Natural killer cell (primary cell): ENCODE measurements around the gene ASCC2. TPM values are rescaled to one million over a fixed set of nuclear protein-coding genes. Genes with fewer than 3 reads are reported as not detected.
"Not testable (repeated sequence)": the region's sequence is repeated elsewhere in the genome, so short reads cannot be mapped to it uniquely, and the experiment has no call there.

Experiments
- ATAC-seq, 3 donors: fragments of 150-1000 bp in 2 of 3; fragments of 200-7000 bp in 1 of 3; cut with Tn5 transposase; 1 replicate in 1 of 3; 2 replicates in 2 of 3; pipeline ENCODE4 v1.10.0; 2021; ENCODE audit warnings: mild to moderate bottlenecking in 2 of 3, moderate library complexity in 2 of 3
- DNase-seq, 2 donors: peaks; one replicate each; pipeline versions ENCODE4 v3.0.0 to v3.0.0-alpha.2; 2013 to 2021; ENCODE audit warnings: mixed read lengths in 1 of 2
- H3K27ac ChIP-seq: one replicate; pipeline ENCODE4 v1.5.1; 2013; ENCODE audit warnings: mild to moderate bottlenecking, low read length
- H3K27me3 ChIP-seq: one replicate; pipeline ENCODE4 v1.6.1; 2013; ENCODE audit warnings: low read length; ENCODE audit not compliant: control insufficient read depth, insufficient read depth
- H3K36me3 ChIP-seq: one replicate; pipeline ENCODE4 v1.6.1; 2013; ENCODE audit warnings: low read length; ENCODE audit not compliant: control insufficient read depth, insufficient read depth
- H3K4me1 ChIP-seq: one replicate; pipeline ENCODE4 v1.6.1; 2013; ENCODE audit warnings: low read length; ENCODE audit not compliant: control insufficient read depth, insufficient read depth
- H3K4me3 ChIP-seq: one replicate; pipeline ENCODE4 v1.5.1; 2013; ENCODE audit warnings: low read length
- H3K9me3 ChIP-seq: one replicate; pipeline ENCODE4 v1.6.1; 2013; ENCODE audit warnings: low read length; ENCODE audit not compliant: control insufficient read depth, insufficient read depth
- H3K27ac Mint-ChIP-seq, 2 donors: one replicate each; pipeline ENCODE4 v1.8.0; 2022; ENCODE audit warnings: mild to moderate bottlenecking in 2 of 2, mixed read lengths in 2 of 2, moderate library complexity in 1 of 2
- H3K27me3 Mint-ChIP-seq, 2 donors: one replicate each; pipeline ENCODE4 v1.8.0; 2022; ENCODE audit warnings: low read depth in 2 of 2, mixed read lengths in 2 of 2
- H3K36me3 Mint-ChIP-seq: one replicate; pipeline ENCODE4 v1.8.0; 2022; ENCODE audit warnings: mixed read lengths
- H3K4me1 Mint-ChIP-seq, 2 donors: one replicate each; pipeline ENCODE4 v1.8.0; 2022; ENCODE audit warnings: mixed read lengths in 2 of 2
- H3K4me3 Mint-ChIP-seq: one replicate; pipeline ENCODE4 v1.8.0; 2022; ENCODE audit warnings: mild to moderate bottlenecking, moderate library complexity, mixed read lengths
- H3K9me3 Mint-ChIP-seq, 2 donors: one replicate each; pipeline ENCODE4 v1.8.0; 2022; ENCODE audit warnings: mixed read lengths in 2 of 2
- WGBS: methylation state at CpG from one replicate; pipeline ENCODE4 v1.1.7; 2013; ENCODE audit warnings: missing lambda C conversion rate; ENCODE audit not compliant: insufficient coverage; 5-methylcytosine and 5-hydroxymethylcytosine counted together
- intact Hi-C: fragments of 100-400 bp; cut with micrococcal nuclease; formaldehyde crosslinking; loops from one replicate; pipeline ENCODE4 v1.14.2; 2022
- total RNA-seq, 4 donors: library from RNA; stranded (reverse); fragments of 120-200 nt in 1 of 4; gene quantifications; one replicate each; pipeline versions ENCODE4 v1.2.3 to v1.2.4, GENCODE V29; 2013 to 2022
- TF ChIP-seq, protein P1 (sequence below): fragments of 200-600 bp; IDR thresholded peaks from one replicate; pipeline ENCODE4 v1.8.0; 2022; ENCODE audit warnings: antibody characterized with exemption

The ASCC2 gene
- total RNA-seq, 3 donors from 2014 or later (not counting 1 experiment from before 2014, with no cell fraction given), result 102 to 130 (median 128) TPM

DNA sequence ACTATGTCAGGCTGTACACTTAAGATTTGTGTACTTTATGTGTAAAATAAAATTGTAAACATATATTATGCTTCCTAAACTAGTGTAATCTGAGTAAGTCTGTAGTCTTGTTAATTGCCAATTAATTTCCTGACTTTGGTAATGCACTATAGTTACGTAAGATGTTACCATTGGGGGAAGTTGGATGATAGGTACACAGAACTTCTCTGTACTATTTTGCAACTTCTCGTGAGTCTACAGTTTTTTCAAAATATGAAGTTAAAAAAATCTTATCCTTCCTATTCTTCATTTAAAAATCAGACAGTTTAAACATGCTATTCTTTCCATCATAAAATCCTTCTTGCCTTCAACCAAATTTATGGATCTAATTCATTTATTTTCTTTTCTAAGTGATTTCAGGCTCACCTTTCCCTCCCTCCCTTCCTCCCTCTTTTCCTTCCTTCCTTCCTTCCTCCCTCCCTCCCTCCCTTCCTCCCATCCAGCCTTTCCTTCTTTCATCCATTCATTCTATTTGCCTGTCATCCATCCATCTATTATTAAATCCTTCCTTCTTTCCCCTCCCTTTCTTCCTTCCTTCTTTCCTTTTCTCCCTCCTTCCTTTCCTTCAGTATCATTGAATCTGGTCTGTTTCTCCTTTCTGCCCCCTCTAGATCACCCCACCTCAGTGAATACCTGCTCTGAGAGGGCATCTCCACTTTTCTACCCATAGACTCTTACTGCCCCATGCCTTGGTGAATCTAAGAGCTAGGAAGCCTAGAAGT lies 22.1 kb upstream of the ASCC2 start:
- H3K27ac Mint-ChIP-seq, result no peak overlapping the region
- peaks cover 0 to 2% of the 10 kb centered on the region in 2 donors for H3K27me3 Mint-ChIP-seq
- Histone ChIP-seq H3K27me3 (no peaks in the 10 kb centered on the region), H3K36me3 (no peaks in the 10 kb centered on the region), H3K27ac (no peak overlapping the region), H3K4me3 (no peak overlapping the region), H3K4me1 (no peaks in the 10 kb centered on the region), H3K9me3 (no peaks in the 10 kb centered on the region)
- WGBS, result 0% methylated on average over 1 of the region's 2 CpGs
- DNase-seq, result no peak
- H3K9me3 Mint-ChIP-seq, result no peaks in the 10 kb centered on the region
- no peaks in the 10 kb centered on the region for H3K36me3 Mint-ChIP-seq
- intact Hi-C loops, result no loop called here
- no peak overlapping the region for H3K4me3 Mint-ChIP-seq
- ATAC-seq, result no peak
- TF ChIP-seq, protein P1, sequence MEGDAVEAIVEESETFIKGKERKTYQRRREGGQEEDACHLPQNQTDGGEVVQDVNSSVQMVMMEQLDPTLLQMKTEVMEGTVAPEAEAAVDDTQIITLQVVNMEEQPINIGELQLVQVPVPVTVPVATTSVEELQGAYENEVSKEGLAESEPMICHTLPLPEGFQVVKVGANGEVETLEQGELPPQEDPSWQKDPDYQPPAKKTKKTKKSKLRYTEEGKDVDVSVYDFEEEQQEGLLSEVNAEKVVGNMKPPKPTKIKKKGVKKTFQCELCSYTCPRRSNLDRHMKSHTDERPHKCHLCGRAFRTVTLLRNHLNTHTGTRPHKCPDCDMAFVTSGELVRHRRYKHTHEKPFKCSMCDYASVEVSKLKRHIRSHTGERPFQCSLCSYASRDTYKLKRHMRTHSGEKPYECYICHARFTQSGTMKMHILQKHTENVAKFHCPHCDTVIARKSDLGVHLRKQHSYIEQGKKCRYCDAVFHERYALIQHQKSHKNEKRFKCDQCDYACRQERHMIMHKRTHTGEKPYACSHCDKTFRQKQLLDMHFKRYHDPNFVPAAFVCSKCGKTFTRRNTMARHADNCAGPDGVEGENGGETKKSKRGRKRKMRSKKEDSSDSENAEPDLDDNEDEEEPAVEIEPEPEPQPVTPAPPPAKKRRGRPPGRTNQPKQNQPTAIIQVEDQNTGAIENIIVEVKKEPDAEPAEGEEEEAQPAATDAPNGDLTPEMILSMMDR, result no peak
- no peaks in the 10 kb centered on the region for H3K4me1 Mint-ChIP-seq

DNA sequence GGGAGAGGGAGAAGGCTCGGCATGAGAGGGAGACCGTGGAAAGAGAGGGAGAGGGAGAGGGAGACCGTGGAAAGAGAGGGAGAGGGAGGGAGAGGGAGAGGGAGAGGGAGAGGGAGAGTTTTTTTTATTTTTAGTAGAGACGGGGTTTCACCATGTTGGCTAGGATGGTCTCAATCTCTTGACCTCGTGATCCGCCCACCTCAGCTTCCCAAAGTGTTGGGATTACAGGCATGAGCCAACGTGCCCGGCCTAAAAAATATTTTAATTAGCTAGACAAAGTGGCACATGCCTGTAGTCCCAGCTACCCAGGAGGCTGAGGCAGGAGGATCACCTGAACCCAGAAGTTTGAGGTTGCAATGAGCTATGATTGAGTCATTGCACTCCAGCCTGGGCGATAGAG lies 21.0 kb upstream of the ASCC2 start:
- H3K4me3 Mint-ChIP-seq, H3K27ac ChIP-seq, H3K36me3 ChIP-seq, H3K4me1 Mint-ChIP-seq, H3K27ac Mint-ChIP-seq, H3K4me3 ChIP-seq, H3K9me3 ChIP-seq, ATAC-seq, H3K4me1 ChIP-seq, H3K27me3 Mint-ChIP-seq, H3K27me3 ChIP-seq, intact Hi-C loops, H3K9me3 Mint-ChIP-seq, DNase-seq, H3K36me3 Mint-ChIP-seq: not testable (repeated sequence)
- 88% methylated on average over 8 of the region's 9 CpGs for WGBS

DNA sequence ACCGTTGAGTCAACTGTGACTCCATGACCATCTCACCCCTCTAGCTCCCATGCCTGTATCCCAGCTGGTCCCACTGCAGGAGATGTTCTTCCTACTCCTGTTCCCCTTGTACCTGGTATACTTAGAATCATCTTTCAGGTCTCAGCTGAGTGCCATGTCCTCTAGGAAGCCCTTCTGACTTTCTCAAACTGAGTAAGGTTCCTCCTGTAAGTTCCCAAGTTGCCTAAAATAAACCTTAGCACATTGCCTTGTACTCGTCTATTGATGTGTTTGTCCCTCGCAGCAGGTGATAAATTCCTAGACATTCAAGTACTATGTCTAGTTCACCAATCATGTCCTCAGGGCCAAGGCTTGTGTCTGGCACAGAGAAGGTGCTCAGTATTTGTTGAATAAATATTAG lies 18.4 kb upstream of the ASCC2 start:
- no peaks in the 10 kb centered on the region for H3K27me3 ChIP-seq
- H3K9me3 ChIP-seq, result no peaks in the 10 kb centered on the region
- no peak overlapping the region for H3K27ac ChIP-seq
- H3K27me3 Mint-ChIP-seq, result peaks cover 0 to 6% of the 10 kb centered on the region in 2 donors
- no peaks in the 10 kb centered on the region for H3K9me3 Mint-ChIP-seq
- no peaks in the 10 kb centered on the region for H3K36me3 Mint-ChIP-seq
- intact Hi-C loops, result no loop called here
- TF ChIP-seq, protein P1, result no peak
- no peaks in the 10 kb centered on the region for H3K4me1 ChIP-seq
- no peak overlapping the region for H3K27ac Mint-ChIP-seq
- WGBS, result 77% methylated on average over 3 of the region's 3 CpGs
- DNase-seq, result no peak
- H3K36me3 ChIP-seq, result no peaks in the 10 kb centered on the region
- no peak overlapping the region for H3K4me3 Mint-ChIP-seq
- H3K4me3 ChIP-seq, result no peak overlapping the region
- no peaks in the 10 kb centered on the region for H3K4me1 Mint-ChIP-seq
- no peak for ATAC-seq

DNA sequence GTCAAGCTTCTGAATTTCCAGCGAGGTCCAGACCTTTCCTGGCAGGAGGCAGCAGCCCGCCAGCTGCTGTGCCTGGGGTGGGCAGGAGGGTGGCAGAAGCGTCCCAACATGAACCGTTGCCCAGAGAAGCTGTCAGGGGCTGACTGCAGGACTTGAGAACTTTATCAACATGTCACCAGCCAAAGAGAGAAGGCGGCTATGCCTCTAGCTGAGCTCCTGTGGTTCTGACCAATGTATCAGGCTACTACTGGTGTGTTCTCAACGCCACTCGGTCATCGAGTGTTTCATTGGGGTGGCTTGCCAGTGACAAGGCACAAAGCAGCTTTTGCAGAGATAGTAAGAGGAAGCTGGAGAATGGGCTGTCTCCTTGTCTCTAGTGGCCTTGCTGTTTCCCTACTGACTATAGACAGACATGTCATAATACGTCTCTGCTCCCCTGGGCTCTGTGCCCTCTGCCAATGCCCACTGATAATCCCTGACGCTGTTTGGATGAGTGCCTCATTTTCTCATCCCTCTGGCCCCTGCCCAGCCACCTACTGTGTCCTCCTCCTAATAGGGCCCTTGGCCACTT lies 17.6 kb upstream of the ASCC2 start:
- Mint-ChIP-seq H3K27ac (no peak overlapping the region), H3K9me3 (no peaks in the 10 kb centered on the region), H3K36me3 (no peaks in the 10 kb centered on the region), H3K4me3 (no peak overlapping the region), H3K4me1 (no peaks in the 10 kb centered on the region), H3K27me3 (peaks cover 0 to 6% of the 10 kb centered on the region in 2 donors)
- no peak for DNase-seq
- Histone ChIP-seq H3K27ac (no peak overlapping the region), H3K36me3 (no peaks in the 10 kb centered on the region), H3K4me3 (no peak overlapping the region), H3K9me3 (no peaks in the 10 kb centered on the region), H3K4me1 (no peaks in the 10 kb centered on the region), H3K27me3 (no peaks in the 10 kb centered on the region)
- TF ChIP-seq, protein P1, result no peak
- intact Hi-C loops, result no loop called here
- peak in 1 of 3 donors; percentile 50 for ATAC-seq
- WGBS, result 74% methylated on average over 10 of the region's 10 CpGs
